DMS153 (cell line): ENCODE results near the gene MYO9B.
"Not testable (repeated sequence)": the region's sequence is repeated elsewhere in the genome, so short reads cannot be mapped to it uniquely, and the experiment has no call there.

Experiments used
- DNase-seq: peaks from one replicate; lab custom pipeline; 2025; lab: John Stamatoyannopoulos, UW

The MYO9B gene

DNA sequence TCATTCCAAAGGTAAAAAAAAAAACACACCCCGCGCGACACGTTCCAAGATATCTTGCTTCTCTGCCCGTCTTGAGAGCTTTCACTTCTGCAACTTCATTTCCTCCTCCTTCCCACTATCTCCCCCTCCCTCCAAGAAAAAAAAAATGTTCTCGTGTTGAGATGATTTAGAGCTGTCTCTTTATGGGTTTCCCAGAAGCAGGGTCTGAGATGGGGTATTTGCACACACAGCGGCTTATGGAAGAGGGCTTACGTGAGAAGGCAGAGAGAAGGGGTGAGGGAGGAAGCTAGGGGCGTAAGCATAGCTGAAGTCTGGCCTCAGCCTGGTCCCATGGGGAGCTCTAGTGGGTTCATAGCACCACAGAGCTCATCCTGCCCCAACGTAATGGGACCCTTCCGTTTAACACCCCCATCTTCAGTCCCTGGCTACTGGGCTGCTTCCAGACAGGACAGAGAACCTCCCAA, 108.3 kb downstream of the MYO9B start:
- DNase-seq, result no peak

DNA sequence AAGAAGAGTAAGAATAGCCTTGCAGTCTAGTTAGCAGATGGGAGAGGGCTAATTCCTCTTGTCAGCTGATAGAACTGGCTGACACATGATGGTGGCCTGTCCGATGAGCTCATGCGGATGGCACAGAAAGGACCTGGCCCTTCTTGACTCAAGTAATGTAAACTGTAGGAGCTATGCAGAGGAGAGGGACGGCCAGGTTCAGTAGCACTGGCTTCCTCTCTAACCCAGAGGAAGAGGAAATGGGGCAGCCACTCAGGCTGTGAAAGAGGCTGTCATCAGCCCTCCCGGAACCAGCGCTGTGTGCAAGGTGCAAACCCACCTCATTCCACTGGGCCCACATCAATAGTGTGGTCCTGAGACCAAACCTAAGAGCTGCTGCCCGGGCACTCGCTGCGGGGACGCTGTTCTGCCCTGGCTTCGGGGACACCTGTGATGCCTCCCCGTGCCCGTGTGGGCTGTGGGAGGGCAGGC, 108.8 kb downstream of the MYO9B start:
- DNase-seq, result no peak

DNA sequence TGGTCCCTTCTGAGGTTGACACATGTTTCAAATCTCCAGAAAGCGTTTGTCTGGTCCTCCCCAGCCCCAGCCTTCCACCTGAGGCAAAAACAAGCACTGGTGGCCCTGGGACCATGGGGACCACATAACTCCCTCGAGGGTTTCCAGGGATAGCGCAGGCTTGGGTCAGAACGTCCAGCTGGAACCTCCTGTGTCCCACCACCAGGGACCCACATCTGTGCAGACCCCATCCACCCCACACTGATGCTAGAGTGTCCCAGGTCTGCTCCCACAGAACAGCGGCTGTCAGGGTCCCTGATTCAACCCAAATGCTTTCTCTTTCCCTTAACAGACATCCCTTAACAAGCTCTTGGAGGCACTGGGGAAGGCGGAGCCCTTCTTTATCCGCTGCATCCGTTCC, 110.0 kb downstream of the MYO9B start:
- no peak for DNase-seq

DNA sequence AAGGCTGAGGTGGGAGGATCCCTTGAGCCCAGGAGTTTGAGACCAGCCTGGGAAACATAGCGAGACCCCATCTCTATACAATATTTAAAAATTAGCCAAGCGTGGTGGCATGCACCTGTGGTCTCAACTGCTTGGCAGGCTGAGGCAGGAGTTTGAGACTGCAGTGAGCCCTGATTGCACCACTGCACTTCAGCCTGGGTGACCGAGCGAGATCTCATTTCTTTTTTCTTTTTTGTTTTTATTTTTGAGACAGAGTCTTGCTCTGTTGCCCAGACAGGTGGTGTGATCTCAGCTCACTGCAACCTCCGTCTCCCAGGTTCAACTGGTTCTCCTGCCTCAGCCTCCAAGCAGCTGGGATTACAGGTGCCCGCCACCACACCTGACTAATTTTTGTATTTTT, 116.2 kb downstream of the MYO9B start:
- DNase-seq, result not testable (repeated sequence)

DNA sequence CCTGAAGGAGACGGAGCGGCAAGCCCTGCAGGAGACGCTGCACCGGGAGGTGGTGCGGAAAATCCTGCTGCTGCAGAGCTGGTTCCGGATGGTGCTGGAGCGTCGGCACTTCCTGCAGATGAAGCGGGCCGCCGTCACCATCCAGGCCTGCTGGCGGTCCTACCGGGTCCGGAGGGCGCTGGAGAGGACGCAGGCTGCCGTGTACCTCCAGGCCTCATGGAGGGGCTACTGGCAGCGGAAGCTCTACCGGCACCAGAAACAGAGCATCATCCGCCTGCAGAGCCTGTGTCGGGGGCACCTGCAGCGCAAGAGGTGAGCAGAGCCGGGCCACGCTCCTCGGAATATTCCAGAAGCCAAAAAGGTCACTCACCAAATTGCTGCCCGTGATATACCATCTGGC, 117.2 kb downstream of the MYO9B start:
- no peak for DNase-seq

DNA sequence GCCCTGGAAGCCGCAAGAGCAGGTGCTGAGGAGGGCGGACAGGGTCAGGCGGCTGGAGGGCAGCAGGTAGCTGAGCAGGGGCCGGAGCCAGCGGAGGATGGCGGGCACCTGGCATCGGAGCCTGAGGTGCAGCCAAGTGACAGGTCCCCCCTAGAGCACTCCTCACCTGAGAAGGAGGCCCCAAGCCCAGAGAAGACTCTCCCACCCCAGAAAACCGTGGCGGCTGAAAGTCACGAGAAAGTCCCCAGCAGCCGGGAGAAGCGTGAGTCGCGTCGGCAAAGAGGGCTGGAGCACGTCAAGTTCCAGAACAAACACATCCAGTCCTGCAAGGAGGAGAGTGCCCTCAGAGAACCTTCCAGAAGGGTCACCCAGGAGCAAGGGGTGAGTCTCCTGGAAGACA, 119.0 kb downstream of the MYO9B start:
- no peak for DNase-seq

DNA sequence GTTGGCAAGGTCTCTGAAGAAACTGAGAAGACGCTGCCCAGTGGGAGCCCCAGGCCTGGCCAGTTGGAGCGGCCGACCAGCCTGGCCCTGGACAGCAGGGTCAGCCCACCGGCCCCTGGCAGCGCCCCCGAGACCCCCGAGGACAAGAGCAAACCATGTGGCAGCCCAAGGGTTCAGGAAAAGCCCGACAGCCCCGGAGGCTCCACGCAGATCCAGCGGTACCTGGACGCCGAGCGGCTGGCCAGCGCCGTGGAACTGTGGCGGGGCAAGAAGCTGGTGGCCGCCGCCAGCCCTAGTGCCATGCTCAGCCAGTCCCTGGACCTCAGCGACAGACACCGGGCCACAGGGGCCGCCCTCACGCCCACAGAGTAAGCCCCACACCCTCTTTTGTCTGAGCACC, 119.5 kb downstream of the MYO9B start:
- no peak for DNase-seq

DNA sequence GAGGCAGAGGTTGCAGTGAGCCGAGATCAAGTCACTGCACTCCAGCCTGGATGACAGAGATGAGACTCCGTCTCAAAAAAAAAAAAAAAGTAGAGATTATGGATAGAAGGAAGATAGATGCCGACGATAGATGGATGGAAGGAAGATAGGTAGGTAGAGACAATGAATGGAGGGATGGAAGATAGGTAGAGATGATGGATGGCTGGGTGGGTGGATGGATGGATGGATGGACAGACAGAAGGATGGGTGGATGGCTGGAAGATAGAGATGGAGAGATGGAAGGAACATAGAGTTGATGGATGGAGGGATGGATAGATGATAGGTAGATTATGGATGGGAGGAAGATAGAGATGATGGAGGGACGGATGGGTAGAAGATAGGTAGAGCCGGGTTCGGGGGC, 121.0 kb downstream of the MYO9B start:
- no peak for DNase-seq

DNA sequence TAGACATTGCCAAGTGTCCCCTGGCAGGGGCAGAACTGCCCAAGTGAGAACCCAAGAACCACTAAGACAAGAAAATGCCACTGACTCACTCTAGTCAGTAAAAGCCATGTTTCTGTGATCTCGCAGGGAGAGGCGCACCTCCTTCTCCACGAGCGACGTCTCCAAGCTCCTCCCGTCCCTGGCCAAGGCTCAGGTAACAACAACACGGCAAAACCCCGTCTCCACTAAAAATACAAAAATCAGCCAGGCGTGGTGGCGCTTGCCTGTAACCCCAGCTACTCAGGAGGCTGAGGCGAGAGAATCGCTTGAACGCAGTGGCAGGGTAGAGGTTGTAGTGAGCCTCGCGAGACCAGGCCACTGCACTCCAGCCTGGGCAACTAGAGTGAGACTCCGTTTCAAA, 122.1 kb downstream of the MYO9B start:
- no peak for DNase-seq

DNA sequence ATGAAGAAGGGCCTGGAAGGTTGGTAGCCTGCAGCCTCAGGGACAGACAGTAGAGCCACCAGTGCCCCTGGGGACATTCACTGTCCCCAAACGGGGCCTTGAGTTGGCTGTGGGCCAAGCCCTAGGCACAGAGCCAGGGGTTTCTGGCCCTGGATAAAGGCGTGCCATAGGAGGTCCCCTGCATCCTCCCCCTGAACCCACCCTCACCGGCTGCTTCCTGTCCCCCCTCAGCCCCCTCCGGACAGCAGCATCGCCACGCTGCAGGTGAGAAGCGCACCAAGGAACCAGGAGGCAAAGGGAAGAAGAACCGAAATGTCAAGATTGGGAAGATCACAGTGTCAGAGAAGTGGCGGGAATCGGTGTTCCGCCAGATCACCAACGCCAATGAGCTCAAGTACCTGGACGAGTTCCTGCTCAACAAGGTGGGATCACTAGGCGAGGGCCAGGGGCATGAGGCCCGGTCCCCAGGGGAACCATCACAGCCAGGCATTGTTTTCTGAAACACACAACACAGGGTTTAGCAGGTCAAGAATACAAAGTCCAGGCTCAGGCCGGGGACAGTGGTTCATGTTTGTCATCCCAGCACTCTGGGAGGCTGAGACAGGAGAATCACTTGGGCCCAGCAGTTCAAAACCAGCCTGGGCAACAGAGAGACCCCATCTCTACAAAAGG, 125.0 kb downstream of the MYO9B start:
- DNase-seq, result no peak

DNA sequence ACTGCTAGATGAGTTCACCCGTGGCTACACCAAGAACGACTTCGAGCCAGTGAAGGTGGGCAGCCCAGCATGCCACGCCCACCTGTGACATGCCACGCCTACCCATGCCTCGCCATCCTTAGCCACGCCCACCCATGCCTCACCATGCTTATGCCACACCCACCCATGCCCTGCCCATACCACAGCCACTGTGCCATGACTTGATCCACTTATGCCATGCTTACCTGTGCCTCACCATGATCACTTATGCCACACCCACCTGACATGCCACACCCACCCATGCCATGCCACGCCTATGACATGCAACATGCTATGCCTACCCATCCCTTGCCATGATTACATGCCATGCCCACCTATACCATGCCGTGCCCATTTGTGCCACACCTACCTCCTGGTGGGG, 126.7 kb downstream of the MYO9B start:
- DNase-seq, result no peak

DNA sequence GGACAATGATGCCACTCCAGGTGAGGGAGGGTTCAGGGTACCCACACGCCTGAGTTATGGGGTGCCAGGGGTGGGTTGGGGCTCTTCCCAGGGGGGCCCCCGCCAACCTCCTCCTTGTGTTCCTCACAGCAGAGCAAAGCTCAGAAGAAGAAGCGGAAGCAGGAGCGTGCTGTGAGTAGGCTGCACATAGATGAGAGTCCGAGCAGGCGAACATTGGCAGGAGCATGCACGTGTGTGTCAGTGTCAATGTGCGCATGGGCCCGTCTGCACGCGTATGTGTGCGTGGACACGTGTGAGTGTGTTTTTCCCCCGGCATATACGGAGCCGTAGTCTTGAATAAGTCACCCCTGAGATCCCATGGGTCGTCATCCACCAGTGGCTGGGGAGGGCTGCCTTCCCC, 127.1 kb downstream of the MYO9B start:
- no peak for DNase-seq

DNA sequence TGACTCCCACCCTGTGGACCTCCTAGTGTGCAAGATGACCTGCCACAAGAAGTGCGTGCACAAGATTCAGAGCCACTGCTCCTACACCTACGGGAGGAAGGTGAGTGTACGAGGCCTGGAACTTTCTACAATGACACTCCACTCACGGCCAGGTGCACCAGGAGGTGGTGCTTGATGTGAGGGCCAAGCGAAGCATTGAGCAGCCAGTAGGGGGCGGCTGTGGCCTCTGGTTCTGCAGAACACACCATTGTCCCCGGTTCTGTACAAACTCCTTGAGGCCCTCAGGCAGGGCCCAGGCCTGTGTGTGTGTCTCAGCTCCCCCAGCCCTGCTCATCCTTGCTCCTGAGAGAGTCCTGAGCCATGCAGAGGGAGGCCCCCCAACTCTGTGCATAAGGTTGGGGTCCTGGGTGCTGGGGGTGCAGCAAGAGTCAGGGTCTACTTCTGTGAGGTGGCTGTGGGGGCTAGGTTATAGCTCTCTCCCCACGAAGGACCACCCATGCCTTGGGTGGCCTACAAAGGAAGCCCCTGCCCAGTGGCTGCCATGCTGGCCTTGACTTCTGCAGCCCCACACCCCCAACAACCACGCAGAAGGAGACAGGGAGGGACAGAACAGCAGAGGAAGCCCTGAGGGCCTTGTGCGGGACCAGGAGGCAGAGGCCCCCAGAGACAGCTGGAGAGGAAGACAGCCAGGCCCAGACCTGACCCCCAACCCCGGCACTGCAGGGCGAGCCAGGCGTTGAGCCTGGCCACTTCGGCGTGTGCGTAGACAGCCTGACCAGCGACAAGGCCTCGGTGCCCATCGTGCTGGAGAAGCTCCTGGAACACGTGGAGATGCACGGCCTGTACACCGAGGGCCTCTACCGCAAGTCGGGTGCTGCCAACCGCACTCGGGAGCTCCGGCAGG, 129.9 kb downstream of the MYO9B start:
- no peak for DNase-seq

DNA sequence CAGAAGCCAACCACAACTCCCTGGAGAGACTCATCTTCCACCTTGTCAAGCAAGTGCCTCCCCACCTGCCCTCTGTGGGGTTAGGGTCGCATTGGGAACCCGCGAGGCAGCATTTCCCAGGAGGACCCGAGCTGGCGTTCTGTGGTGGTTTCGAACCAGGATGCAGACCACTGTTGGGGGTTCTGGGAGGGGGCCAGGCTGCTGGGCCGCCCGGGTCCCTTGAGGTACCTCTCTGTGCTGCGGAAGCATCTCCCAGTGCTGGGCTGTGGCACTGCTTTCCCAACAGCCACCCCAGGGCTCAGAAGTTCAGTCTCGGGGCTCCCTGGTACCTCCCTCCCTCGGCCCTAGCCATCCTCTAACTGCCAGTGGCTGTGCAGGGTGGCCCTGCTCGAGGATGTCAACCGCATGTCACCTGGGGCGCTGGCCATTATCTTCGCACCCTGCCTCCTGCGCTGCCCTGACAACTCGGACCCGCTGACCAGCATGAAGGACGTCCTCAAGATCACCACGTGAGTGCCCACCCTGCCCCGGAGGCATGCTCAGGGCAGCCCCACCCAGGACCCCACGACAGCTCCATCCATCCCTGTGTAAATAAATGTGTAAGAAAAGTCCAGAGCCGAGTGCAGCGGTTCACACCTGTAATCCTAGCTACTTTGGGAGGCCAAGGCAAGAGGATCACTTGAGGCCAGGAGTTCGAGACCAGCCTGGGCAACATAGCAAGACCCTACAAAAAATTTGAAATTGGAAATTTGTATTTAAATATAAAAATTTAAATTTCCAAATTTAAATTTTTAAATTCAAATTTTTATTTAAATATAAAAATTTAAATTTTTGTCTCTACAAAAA, 131.4 kb downstream of the MYO9B start:
- no peak for DNase-seq

DNA sequence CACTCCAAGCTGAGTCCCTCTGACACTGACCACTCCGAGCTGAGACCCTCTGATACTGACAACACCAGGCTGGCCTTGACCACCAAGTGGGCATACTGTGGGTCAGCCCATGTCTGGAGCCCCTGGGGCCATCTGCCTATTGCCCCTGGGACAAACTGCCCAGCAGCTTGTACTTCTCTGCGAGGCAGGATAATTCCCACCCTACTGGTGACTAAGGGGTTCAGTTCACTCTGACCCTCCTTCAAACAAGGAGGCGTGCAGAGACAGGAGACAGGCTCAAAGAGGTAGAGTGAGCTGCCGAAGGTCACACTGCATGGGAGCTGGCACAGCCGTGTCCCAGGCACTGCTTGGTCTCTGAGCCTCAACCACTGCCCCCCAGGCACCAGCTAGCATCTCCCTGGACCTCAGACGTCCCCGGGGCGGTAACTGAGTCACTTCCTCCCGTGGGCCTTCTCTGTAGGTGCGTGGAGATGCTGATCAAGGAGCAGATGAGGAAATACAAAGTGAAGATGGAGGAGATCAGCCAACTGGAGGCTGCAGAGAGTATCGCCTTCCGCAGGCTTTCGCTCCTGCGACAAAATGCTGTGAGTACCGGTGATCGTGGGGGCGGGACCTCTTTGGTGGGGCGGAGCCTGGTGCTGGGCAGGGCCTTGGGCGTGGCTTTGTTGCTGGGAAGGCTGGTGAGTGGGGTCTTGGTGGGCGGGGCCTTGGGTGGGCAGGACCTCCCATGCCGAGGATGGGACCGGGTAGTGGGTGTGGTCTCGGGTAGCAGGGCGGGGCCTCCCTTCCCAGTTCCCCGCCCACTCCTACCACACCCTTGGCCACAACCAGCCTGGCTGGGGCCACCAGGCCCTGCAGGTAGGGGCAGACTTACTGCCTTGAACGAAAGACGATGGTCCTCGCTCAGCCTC, 133.8 kb downstream of the MYO9B start:
- peak; percentile 12 for DNase-seq

DNA sequence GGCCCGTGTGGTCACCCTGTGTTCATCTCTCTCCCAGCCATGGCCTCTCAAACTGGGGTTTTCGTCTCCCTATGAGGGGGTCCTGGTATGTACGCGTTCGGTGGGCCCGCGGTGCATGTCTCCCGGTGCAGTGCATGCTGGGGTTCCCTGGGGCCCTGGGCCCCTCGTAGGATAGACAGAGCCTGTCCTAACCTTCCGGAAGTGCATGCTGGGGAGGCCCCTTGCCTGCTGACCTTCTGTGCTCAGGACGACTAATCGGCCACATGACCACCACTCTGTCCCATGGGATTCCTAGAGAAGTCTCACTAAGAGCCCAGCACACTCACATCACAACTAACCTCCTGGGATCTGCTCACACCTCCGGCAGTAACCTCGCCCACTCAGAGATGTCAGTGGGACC, 134.7 kb downstream of the MYO9B start:
- no peak for DNase-seq

DNA sequence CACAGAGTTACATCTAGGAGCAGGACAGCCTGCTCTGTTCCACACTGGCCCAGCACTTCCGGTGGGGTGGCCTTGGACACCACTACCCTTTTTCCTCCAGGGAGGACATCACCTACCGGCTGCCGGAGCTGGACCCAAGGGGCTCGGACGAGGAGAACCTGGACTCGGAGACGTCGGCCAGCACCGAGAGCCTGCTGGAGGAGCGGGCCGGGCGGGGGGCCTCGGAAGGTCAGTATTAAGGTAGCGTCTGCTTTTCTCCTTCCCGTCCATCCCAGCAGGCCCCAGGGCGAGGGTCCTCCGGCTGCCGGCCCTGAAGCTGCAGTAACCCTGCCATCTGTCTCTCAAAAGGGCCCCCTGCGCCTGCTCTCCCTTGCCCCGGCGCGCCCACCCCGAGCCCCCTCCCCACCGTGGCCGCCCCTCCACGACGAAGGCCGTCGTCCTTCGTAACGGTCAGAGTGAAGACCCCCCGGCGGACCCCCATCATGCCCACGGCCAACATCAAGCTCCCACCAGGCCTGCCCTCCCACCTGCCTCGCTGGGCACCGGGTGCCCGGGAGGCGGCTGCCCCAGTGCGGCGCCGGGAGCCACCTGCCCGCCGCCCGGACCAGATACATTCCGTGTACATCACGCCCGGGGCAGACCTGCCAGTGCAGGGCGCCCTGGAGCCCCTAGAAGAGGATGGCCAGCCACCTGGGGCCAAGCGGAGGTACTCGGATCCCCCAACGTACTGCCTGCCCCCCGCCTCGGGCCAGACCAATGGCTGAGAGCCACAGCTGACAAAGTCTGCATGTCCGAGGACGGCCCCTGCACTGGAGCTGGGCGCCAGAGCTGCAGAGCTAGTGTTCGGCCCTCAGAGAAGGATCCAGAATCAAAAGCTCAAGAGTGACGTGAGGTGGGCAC, 136.2 kb downstream of the MYO9B start:
- no peak for DNase-seq

DNA sequence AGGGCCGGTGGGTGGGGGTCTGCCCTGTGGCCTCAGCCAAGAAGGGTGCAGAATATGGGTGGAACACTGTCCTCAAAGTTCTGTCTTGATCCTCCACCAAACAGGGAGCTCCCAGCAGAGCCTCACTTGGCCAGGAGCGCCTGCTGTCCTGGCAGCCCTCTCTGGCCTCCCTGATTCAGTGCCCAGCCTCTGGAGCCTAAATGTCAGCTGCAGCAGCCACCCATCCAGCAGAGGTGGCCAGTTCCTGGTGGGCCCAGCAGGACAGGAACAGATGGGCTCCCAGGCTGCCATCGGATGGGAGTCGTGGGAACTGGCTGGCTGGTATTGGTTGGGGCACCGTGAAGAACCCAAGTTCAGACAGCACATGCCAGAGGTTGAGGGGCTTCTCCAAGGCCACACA, 137.8 kb downstream of the MYO9B start:
- no peak for DNase-seq

DNA sequence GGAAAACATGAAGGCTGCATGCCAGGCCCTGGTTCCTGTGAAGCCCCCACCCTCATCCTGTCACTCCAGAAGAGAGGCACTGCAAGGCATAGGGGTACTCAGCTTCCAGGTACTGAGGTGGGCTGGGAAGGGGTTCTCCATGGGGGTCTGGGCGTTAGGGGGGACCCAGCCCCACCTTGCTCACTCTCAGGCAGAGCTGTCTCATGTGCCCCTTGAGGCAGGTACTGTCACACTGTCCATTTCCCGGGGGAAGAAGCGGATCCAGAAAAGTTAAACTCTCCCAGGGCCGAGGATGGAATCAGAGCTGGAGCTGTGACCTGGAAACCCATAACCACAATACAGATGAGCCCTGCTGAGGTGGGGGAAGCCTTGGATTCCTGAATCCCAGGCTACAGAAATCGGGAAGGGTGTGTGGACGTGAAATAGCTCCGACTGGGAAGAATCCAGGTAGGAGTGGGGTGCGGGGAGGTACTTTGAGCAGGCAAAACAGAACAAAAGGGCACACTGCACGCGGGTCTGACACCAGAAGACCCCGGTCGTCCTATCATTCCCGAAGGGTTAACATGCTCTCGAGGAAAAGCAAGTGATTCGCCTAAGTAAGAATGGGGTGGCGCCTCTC, 139.0 kb downstream of the MYO9B start:
- no peak for DNase-seq
